B cell (primary cell): ENCODE results near the gene CD81. TPM values are rescaled to one million over a fixed set of nuclear protein-coding genes. Genes with fewer than 3 reads are reported as not detected.

Experiments used
- ATAC-seq: fragments of 200-7000 bp; cut with Tn5 transposase; one replicate; pipeline ENCODE4 v1.10.0; 2021; ENCODE audit warnings: low read depth, mild to moderate bottlenecking, moderate number of reproducible peaks, moderate library complexity
- CTCF ChIA-PET: fragments of 350-600 bp; sonication (Branson Sonifier 250); formaldehyde crosslinking; loops from one replicate; lab custom pipeline; 2021; ENCODE audit warnings: antibody characterized with exemption, inconsistent platforms; lab: Charles Lee
- POLR2A ChIA-PET: fragments of 350-600 bp; sonication (Branson Sonifier 250); formaldehyde crosslinking; loops from one replicate; lab custom pipeline; 2021; ENCODE audit warnings: antibody characterized with exemption; lab: Charles Lee
- DNase-seq: peaks from one replicate; pipeline ENCODE4 v3.0.0; 2013
- H2AFZ ChIP-seq: 2 replicates; pipeline ENCODE4 v1.6.1; 2012; ENCODE audit warnings: mild to moderate bottlenecking, low read depth, low read length; ENCODE audit not compliant: insufficient read depth, poor library complexity, severe bottlenecking
- H3K27ac ChIP-seq, 2 donors: 1 replicate in 1 of 2; 2 replicates in 1 of 2; pipeline ENCODE4 v1.5.1; 2012 to 2013; ENCODE audit warnings: low read length in 2 of 2, mild to moderate bottlenecking in 2 of 2, moderate library complexity in 1 of 2
- H3K27me3 ChIP-seq, 4 experiments: fragments of 200-600 bp in 1 of 4; sonication (generic) in 1 of 4; replicated peaks in 1 of 4; 1 replicate in 2 of 4; 2 replicates in 2 of 4; pipeline versions ENCODE4 v1.6.1 to v1.7.0; 2013 to 2016; ENCODE audit warnings: low read length in 3 of 4, mild to moderate bottlenecking in 2 of 4, mixed read lengths in 1 of 4, moderate library complexity in 1 of 4; ENCODE audit not compliant: insufficient read depth in 4 of 4, control insufficient read depth in 3 of 4; ENCODE audit errors: control extremely low read depth in 1 of 4
- H3K36me3 ChIP-seq, 2 experiments: replicated peaks in 1 of 2; 1 replicate in 1 of 2; 2 replicates in 1 of 2; pipeline versions ENCODE4 v1.6.1 to v1.7.1; 2013; ENCODE audit warnings: low read length in 1 of 2; ENCODE audit not compliant: insufficient read depth in 2 of 2, control insufficient read depth in 1 of 2; ENCODE audit errors: control extremely low read depth in 1 of 2, extremely low read depth in 1 of 2
- H3K4me1 ChIP-seq, 2 donors: fragments of 200-600 bp in 1 of 2; sonication (generic) in 1 of 2; 1 replicate in 1 of 2; 2 replicates in 1 of 2; pipeline versions ENCODE4 v1.5.1 to v1.6.1; 2013 to 2017; ENCODE audit warnings: low read length in 2 of 2; ENCODE audit not compliant: control insufficient read depth in 2 of 2, insufficient read depth in 2 of 2
- H3K4me2 ChIP-seq: replicated peaks from 2 replicates; pipeline ENCODE3; 2012; ENCODE audit warnings: mild to moderate bottlenecking, low read depth, low read length; ENCODE audit not compliant: poor library complexity, severe bottlenecking
- H3K4me3 ChIP-seq, 5 experiments: fragments of 200-600 bp in 1 of 5; sonication (generic) in 1 of 5; 1 replicate in 3 of 5; 2 replicates in 2 of 5; pipeline versions ENCODE4 v1.5.1 to v1.7.0; 2011 to 2016; ENCODE audit warnings: low read length in 4 of 5, mild to moderate bottlenecking in 4 of 5, low read depth in 2 of 5, control low read depth in 1 of 5, moderate library complexity in 1 of 5; ENCODE audit not compliant: insufficient read depth in 1 of 5; ENCODE audit errors: control extremely low read depth in 1 of 5, extremely low read depth in 1 of 5
- H3K79me2 ChIP-seq: fragments of 200-600 bp; sonication (generic); one replicate; pipeline ENCODE4 v1.6.0; 2016; ENCODE audit warnings: low read length; ENCODE audit not compliant: control insufficient read depth, insufficient read depth
- H3K9ac ChIP-seq: fragments of 200-600 bp; sonication (generic); 2 replicates; pipeline ENCODE4 v1.6.1; 2017; ENCODE audit warnings: mild to moderate bottlenecking, low read length, moderate library complexity
- H3K9me3 ChIP-seq, 3 donors: one replicate each; pipeline versions ENCODE4 v1.6.1 to v1.7.1; 2013; ENCODE audit warnings: low read length in 2 of 3; ENCODE audit not compliant: control insufficient read depth in 2 of 3, insufficient read depth in 1 of 3; ENCODE audit errors: control extremely low read depth in 1 of 3
- H4K20me1 ChIP-seq: 2 replicates; pipeline ENCODE4 v1.6.0; 2012; ENCODE audit warnings: mild to moderate bottlenecking, low read length; ENCODE audit not compliant: insufficient read depth, control insufficient read depth, poor library complexity, severe bottlenecking
- H3K27ac Mint-ChIP-seq: one replicate; pipeline ENCODE4 v1.8.0; 2021; ENCODE audit warnings: mixed read lengths
- H3K27me3 Mint-ChIP-seq: one replicate; pipeline ENCODE4 v1.8.0; 2021; ENCODE audit warnings: mixed read lengths
- H3K4me1 Mint-ChIP-seq: one replicate; pipeline ENCODE4 v1.8.0; 2021; ENCODE audit warnings: mixed read lengths
- H3K4me3 Mint-ChIP-seq: one replicate; pipeline ENCODE4 v1.8.0; 2021; ENCODE audit warnings: mixed read lengths
- H3K9me3 Mint-ChIP-seq: one replicate; pipeline ENCODE4 v1.8.0; 2022; ENCODE audit warnings: mixed read lengths; ENCODE audit not compliant: insufficient read depth
- CTCF ChIP-seq: fragments of 200-600 bp; IDR thresholded peaks from one replicate; pipeline ENCODE4 v1.8.0; 2022; ENCODE audit warnings: antibody characterized with exemption, mild to moderate bottlenecking
- EZH2 ChIP-seq: IDR thresholded peaks from 2 replicates; pipeline ENCODE4 v1.6.1; 2012; ENCODE audit warnings: borderline replicate concordance, low read depth, mild to moderate bottlenecking, moderate library complexity, low read length; ENCODE audit not compliant: insufficient read depth, poor library complexity, severe bottlenecking
- WGBS: methylation state at CpG from one replicate; pipeline ENCODE4 v1.1.5; 2013; ENCODE audit warnings: missing lambda C conversion rate; ENCODE audit not compliant: insufficient coverage; 5-methylcytosine and 5-hydroxymethylcytosine counted together
- intact Hi-C: fragments of 100-400 bp; cut with micrococcal nuclease; formaldehyde crosslinking; loops from one replicate; pipeline ENCODE4 v1.10.0; 2022
- polyA plus RNA-seq: library from polyadenylated mRNA; depleted of rRNA; stranded (reverse); fragments of >200 nt; gene quantifications from 2 replicates; pipeline ENCODE4 v1.2.3, GENCODE V29; 2012
- total RNA-seq, 2 donors: library from RNA; stranded (reverse); fragments of 120-200 nt in 1 of 2; gene quantifications; 1 replicate in 1 of 2; 2 replicates in 1 of 2; pipeline versions ENCODE4 v1.2.3 to v1.2.4, GENCODE V29; 2013 to 2022

Gene CD81
- total and polyA plus RNA-seq, 2 donors (not counting 1 experiment from before 2014, with no cell fraction given) = 253 to 361 TPM

GRCh38 chr11:2397005-2397404 is 19.9 kb downstream of the CD81 start:
- Histone ChIP-seq H4K20me1 (peaks cover 58% of the 10 kb centered on the region), H3K36me3 (peaks cover 0 to 38% of the 10 kb centered on the region in 2 experiments), H3K79me2 (peaks cover 62% of the 10 kb centered on the region), H3K9ac (no peak overlapping the region), H3K9me3 (peaks cover 0 to 3% (median 0%) of the 10 kb centered on the region in 3 donors), H2AFZ (no peak overlapping the region), H3K4me1 (peaks cover 56 to 69% of the 10 kb centered on the region in 2 donors), H3K27me3 (no peaks in the 10 kb centered on the region), H3K4me2 (no peak overlapping the region), H3K27ac (no peak overlapping the region), H3K4me3 (no peak overlapping the region)
- H3K4me3 Mint-ChIP-seq = no peak overlapping the region
- ChIA-PET POLR2A (no interaction called here), CTCF (interaction anchor here (1.5 to 6.9 kb wide), 2 partner anchors 10 to 92 kb away, joined by 7 to 48 read pairs; no protein-coding TSS in a partner anchor)
- peak overlapping the region; percentile 73 for H3K27ac Mint-ChIP-seq
- ATAC-seq (no peak), DNase-seq (no peak)
- peaks cover 51% of the 10 kb centered on the region for H3K4me1 Mint-ChIP-seq
- no peaks in the 10 kb centered on the region for H3K9me3 Mint-ChIP-seq
- WGBS = 99% methylated on average over 12 of the region's 12 CpGs
- intact Hi-C loops = no loop called here
- no peak for TF ChIP-seq CTCF
- TF ChIP-seq EZH2 = no peak
- no peaks in the 10 kb centered on the region for H3K27me3 Mint-ChIP-seq

DNA sequence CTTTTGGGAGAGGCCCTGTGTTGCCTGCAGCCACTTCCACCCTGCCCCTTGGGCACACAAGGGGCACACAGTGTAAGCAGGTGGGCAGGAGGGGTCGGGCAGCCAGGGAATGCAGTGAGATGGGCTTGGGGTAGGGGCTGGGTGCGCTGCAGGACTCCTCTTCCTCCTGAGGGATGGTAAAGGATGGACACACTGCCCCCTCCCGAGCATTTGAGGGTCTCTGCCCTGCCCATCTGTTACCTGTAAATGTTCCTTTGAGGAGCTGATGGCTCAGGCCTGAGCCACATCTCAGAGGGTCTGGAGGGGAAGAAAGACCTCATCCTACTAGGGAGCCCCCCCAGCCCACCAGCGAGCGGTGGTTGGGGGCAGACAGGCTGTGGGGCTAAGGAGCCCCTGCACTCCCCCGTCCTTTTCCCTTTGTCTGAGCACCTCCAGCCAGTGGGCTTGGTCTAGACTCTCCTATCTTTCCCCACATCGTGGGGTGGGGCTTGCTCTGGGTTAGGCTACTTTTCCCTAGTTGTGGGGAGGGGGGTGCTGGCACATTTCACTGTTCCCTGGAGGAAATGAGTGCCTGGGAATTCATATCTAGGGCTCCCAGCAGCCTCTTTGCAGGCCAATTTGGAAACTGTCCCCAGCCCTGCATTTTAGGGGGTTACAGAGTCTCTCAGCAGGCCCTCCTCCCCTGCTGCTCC is 21.7 kb downstream of the CD81 start:
- intact Hi-C loops = no loop called here
- POLR2A ChIA-PET = interaction anchor here (1.5 to 3.4 kb wide), 2 partner anchors 13 to 22 kb away, joined by 3 to 42 read pairs; partner anchors contain the start of gene CD81
- Mint-ChIP-seq H3K27ac (peak overlapping the region; percentile 98), H3K4me3 (peak overlapping the region; percentile 90), H3K9me3 (no peaks in the 10 kb centered on the region), H3K4me1 (peaks cover 37% of the 10 kb centered on the region), H3K27me3 (no peaks in the 10 kb centered on the region)
- Histone ChIP-seq H3K4me3 (peak overlapping the region in 1 of 5 experiments; percentile 100), H3K36me3 (peaks cover 0 to 50% of the 10 kb centered on the region in 2 experiments), H4K20me1 (peaks cover 53% of the 10 kb centered on the region), H3K79me2 (peaks cover 55% of the 10 kb centered on the region), H3K4me2 (peak overlapping the region; percentile 85), H2AFZ (no peak overlapping the region), H3K9ac (no peak overlapping the region), H3K9me3 (peaks cover 0 to 3% (median 0%) of the 10 kb centered on the region in 3 donors), H3K4me1 (peaks cover 40 to 54% of the 10 kb centered on the region in 2 donors), H3K27me3 (no peaks in the 10 kb centered on the region), H3K27ac (peak overlapping the region; percentile 91 to 92)
- CTCF ChIA-PET = interaction anchor here (1.0 to 8.4 kb wide), 7 partner anchors 12 to 96 kb away, joined by 3 to 78 read pairs (median 14); no protein-coding TSS in a partner anchor
- TF ChIP-seq EZH2 (no peak), CTCF (no peak)
- DNase-seq (peak; percentile 27), ATAC-seq (no peak)
- 92% methylated on average over 2 of the region's 7 CpGs for WGBS
